Activated CD4-positive, alpha-beta T cell treated with anti-CD3 and anti-CD28 coated beads for 4 hours (primary cell): ENCODE results near the gene SMAP2.
"Not testable (repeated sequence)": the region's sequence is repeated elsewhere in the genome, so short reads cannot be mapped to it uniquely, and the experiment has no call there.

Source experiments
- DNase-seq, 2 donors: peaks; one replicate each; pipeline ENCODE4 v3.0.0-alpha.2; 2020

The SMAP2 gene

GRCh38 chr1:40373323-40374283, at the start of gene SMAP2:
TSS of gene SMAP2 (plus strand) at chr1:40373727. CDS start at chr1:40374121, 394 bp downstream.
- DNase-seq = peak; percentile 94

GRCh38 chr1:40331403-40331802, 42.1 kb upstream of the SMAP2 start:
- not testable (repeated sequence) for DNase-seq

GRCh38 chr1:40332695-40333094, 40.8 kb upstream of the SMAP2 start:
- no peak for DNase-seq

GRCh38 chr1:40337443-40337842, 36.1 kb upstream of the SMAP2 start:
- no peak for DNase-seq

GRCh38 chr1:40338745-40339419, 34.6 kb upstream of the SMAP2 start:
- DNase-seq = peak; percentile 75 to 94

GRCh38 chr1:40339420-40340323, 33.9 kb upstream of the SMAP2 start:
- no peak for DNase-seq

GRCh38 chr1:40341491-40342380, 31.8 kb upstream of the SMAP2 start:
- no peak for DNase-seq

DNA sequence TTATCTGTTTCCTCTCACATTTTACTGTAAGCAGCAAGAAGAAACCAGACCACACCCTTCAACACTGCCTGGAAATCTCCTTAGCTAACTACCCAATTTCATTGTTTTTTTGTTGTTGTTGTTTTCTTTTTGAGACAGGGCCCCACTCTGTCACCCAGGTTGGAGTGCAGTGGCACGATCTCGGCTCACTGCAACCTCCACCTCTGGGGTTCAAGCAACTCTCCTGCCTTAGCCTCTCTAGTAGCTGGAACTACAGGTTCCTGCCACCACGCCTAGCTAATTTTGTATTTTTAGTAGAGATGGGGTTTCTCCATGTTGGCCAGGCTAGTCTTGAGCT, 31.2 kb upstream of the SMAP2 start:
- not testable (repeated sequence) for DNase-seq

- DNase-seq = peak in 1 of 2 donors; percentile 26
Measured at GRCh38 chr1:40344597-40344996, 28.9 kb upstream of the SMAP2 start.

- no peak for DNase-seq
Measured at GRCh38 chr1:40350391-40350790, 23.1 kb upstream of the SMAP2 start.

GRCh38 chr1:40351124-40351523, 22.4 kb upstream of the SMAP2 start:
- no peak for DNase-seq

DNA sequence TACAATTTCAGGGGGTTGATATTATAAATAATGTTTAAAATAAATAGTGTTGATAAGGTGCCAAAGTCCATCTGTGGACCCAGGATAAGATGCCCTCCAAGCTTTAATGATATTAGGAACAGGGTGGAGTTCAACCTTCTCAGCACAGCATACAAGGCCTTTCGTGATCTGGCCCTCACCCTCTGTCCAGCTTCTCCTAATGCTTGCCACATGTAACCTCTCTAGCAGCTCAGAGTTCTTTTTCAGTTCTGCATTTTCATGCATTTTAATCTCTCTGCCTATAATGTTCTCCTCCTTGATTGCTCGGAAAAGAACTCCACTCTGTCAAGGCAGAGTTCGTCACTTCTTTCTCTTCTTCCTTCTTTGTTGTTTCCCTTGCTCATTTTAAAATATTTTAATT, 21.4 kb upstream of the SMAP2 start:
- no peak for DNase-seq

GRCh38 chr1:40353082-40353481, 20.4 kb upstream of the SMAP2 start:
- no peak for DNase-seq

DNA sequence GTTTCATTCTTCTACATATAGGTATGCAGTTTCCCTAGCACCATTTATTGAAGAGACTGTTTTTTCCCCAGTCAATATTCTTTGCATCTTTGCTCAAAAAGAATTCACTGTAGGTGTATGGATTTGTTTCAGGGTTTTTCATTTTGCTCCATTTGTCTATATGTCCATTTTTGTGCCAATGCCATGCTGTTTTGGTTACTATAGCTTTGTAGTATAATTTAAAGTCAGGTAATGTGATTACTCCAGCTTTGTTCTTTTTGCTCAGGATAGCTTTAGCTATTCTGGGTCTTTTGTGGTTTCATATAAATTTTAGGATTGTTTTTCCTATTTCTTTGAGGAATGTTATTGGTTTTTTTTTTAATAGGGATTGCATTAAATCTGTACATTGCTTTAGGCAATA, 15.9 kb upstream of the SMAP2 start:
- no peak for DNase-seq

DNA sequence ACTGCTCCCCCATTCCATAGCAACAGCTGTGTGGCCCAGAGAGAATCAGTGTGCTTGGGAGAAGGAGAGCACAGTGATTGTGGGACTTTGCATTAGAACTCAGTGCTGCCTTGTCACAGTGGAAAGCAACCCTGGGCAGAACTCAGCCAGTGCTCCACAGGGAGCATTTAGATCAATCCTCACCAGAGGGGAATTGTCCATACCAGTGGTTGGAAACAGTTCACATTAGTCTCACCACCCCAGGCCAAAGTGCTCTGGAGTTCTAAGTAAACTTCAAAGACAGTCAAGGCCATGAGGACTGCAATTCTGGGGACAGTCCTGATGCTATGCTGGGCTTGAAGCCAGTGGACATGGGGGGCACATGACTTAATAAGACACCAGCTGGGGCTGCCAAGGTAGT, 12.9 kb upstream of the SMAP2 start:
- DNase-seq = no peak

- no peak for DNase-seq
Measured at GRCh38 chr1:40361201-40361600, 12.3 kb upstream of the SMAP2 start.

- DNase-seq = no peak
Measured at GRCh38 chr1:40361637-40362036, 11.9 kb upstream of the SMAP2 start.

GRCh38 chr1:40362199-40362598, 11.3 kb upstream of the SMAP2 start:
- DNase-seq = no peak

- no peak for DNase-seq
Measured at GRCh38 chr1:40362699-40363098, 10.8 kb upstream of the SMAP2 start.

GRCh38 chr1:40363721-40364120, 9.8 kb upstream of the SMAP2 start:
- DNase-seq = no peak

DNA sequence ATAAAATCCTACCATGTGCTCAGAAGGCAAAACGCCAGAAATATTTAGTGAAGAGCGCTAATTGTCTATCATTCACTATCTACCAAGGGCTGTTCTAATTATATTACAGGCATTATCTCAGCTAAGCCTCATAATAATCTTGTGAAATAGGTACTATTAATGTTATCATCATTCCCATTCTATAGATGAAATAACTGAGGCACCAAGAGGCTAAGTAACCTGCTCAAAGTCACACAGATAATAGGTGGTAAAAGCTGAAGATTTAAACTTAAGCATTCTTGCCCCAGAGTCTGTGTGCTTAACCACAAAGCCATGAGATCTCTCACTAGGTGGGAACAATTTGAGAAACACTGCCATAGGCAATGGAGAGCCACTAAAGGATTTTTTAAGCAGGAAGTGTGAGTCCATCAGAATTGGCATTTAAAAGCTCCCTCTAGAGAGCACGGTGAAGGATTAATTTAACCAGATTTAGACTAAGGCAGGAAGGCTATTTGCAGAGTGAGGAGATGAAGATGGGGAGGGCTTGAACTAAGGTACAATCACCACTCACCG, 1.7 kb upstream of the SMAP2 start:
- DNase-seq = no peak
